Pancreas (tissue), 10 donors: Measurements from ENCODE around the gene PARK7. TPM values are rescaled to one million over a fixed set of nuclear protein-coding genes. Genes with fewer than 3 reads are reported as not detected.

Experiments
- ATAC-seq, 4 donors: fragments of 200-7000 bp; cut with Tn5 transposase; one replicate each; pipeline versions ENCODE4 v1.8.0 to v1.9.1; 2020; ENCODE audit warnings: mild to moderate bottlenecking in 4 of 4, moderate library complexity in 4 of 4
- DNase-seq, 6 donors: peaks; one replicate each; pipeline ENCODE4 v3.0.0-alpha.2; 2020
- FAIRE-seq: peaks from 2 replicates; lab custom pipeline; 2012; peaks lifted over from hg19 to GRCh38; lab: Jason Lieb, UNC
- H3K27ac ChIP-seq, 4 donors: fragments of 200-600 bp; sonication (generic); 1 replicate in 3 of 4; 2 replicates in 1 of 4; pipeline versions ENCODE4 v1.5.0 to v1.8.0; 2020
- H3K27me3 ChIP-seq, 4 donors: fragments of 200-600 bp; one replicate each; pipeline ENCODE4 v1.8.0; 2021
- H3K36me3 ChIP-seq, 3 donors: fragments of 200-600 bp; sonication (generic) in 1 of 3; one replicate each; pipeline versions ENCODE4 v1.5.0 to v1.8.0; 2020 to 2021
- H3K4me1 ChIP-seq, 3 donors: fragments of 200-600 bp; one replicate each; pipeline ENCODE4 v1.8.0; 2021
- H3K4me3 ChIP-seq, 4 donors: fragments of 200-600 bp; sonication (generic) in 2 of 4; one replicate each; pipeline versions ENCODE4 v1.5.0 to v1.8.0; 2020 to 2021
- H3K9me3 ChIP-seq, 4 donors: fragments of 200-600 bp; one replicate each; pipeline ENCODE4 v1.8.0; 2021
- WGBS, 2 donors: extraction: QIAGEN DNeasy Blood & Tissue Kit; methylation state at CpG; one replicate each; pipeline ENCODE4 v1.1.7; 2013; 5-methylcytosine and 5-hydroxymethylcytosine counted together
- intact Hi-C, 3 donors: fragments of 100-400 bp; cut with DNase I; formaldehyde crosslinking; loops; one replicate each; pipeline versions ENCODE4 v1.11.1 to v1.14.2; 2022
- polyA plus RNA-seq, 2 donors: library from polyadenylated mRNA; stranded (reverse); fragments of 200-250 nt; gene quantifications; one replicate each; pipeline ENCODE4 v1.2.3, GENCODE V29; 2013
- total RNA-seq, 6 donors: library from RNA; stranded (reverse); fragmentation: NEBNext Ultra II Directional in 4 of 6; extraction: Animal tissue kit (Norgen Biotek cat#: 25700) in 4 of 6; gene quantifications; one replicate each; pipeline versions ENCODE4 v1.2.1 to v1.2.4, GENCODE V29; 2021 to 2023
- TF ChIP-seq, protein P1 (sequence below), 4 donors: fragments of 200-600 bp; sonication (generic) in 3 of 4; IDR thresholded peaks; one replicate each; pipeline versions ENCODE4 v1.5.0 to v1.8.0; 2021; ENCODE audit warnings: antibody characterized with exemption in 4 of 4
- donor health status: healthy with polysubstance abuse.
- donor health status: DM: no; HTN: no; CAD: no; lungs with moderate emphysema.
- donor health status: DM: no; HTN: no; CAD: no.
- donor health status: control.
- donor health status: control.
- donor health status: Bipolar disorder and iron deficiency.
- donor health status: DM: yes; HTN: yes; CAD: no.
- donor health status: DM: no; HTN: no; CAD: no.
- donor health status: DM: no; HTN: no; CAD: no.
- donor health status: DM: yes; HTN: yes; CAD: no.

The PARK7 gene
- total and polyA plus RNA-seq, 8 donors = 99.8 to 176 (median 137) TPM

DNA sequence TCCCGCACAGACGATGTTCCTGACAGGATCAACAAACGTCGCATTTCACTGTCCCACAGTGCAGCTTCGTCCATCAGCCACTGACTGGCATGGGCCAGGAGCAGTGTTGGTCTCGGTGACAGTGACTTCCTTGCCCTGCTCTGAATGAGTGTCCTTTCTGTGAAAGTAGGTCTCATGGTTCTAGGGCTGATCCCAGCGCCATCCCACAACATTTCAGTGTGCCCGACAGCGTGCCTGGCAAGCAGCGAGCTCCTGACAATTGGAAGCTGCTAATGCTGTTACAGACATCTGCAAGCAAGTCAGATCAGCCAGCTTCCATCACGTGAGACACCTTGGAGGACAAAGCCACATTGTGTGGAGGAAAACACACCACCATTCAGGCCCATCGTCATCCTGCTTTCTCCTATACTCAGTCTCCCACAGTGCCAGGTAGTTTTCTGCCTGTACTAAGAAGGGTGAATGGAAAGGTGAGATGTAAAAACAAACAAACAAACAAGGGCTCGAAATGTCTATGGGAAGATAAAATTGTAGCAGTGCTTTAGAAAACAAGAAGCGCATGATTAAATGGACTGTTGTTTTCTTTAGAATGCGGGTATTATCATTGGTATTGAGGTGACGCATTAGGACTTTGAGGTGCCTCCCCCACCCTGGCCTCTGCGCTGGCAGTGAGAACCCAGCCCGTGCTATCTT is 42.7 kb downstream of the PARK7 start:
- intact Hi-C loops = no loop called here

GRCh38 chr1:8004803-8005573 is 43.5 kb downstream of the PARK7 start:
- 34 to 35% methylated on average over 17 of the region's 17 CpGs for WGBS, 2 donors
- ATAC-seq (peak; percentile 9 to 75 (median 47)), FAIRE-seq (no peak), DNase-seq (peak in 4 of 6 donors; percentile 44 to 85 (median 76))
- peak overlapping the region; percentile 18 to 66 (median 50) for H3K27ac ChIP-seq
- H3K9me3 ChIP-seq = no peaks in the 10 kb centered on the region
- H3K4me1 ChIP-seq = peaks cover 0 to 3% (median 0%) of the 10 kb centered on the region in 3 donors
- peaks cover 0 to 15% (median 10%) of the 10 kb centered on the region in 3 donors for H3K36me3 ChIP-seq
- H3K4me3 ChIP-seq = no peak overlapping the region
- TF ChIP-seq, protein P1, sequence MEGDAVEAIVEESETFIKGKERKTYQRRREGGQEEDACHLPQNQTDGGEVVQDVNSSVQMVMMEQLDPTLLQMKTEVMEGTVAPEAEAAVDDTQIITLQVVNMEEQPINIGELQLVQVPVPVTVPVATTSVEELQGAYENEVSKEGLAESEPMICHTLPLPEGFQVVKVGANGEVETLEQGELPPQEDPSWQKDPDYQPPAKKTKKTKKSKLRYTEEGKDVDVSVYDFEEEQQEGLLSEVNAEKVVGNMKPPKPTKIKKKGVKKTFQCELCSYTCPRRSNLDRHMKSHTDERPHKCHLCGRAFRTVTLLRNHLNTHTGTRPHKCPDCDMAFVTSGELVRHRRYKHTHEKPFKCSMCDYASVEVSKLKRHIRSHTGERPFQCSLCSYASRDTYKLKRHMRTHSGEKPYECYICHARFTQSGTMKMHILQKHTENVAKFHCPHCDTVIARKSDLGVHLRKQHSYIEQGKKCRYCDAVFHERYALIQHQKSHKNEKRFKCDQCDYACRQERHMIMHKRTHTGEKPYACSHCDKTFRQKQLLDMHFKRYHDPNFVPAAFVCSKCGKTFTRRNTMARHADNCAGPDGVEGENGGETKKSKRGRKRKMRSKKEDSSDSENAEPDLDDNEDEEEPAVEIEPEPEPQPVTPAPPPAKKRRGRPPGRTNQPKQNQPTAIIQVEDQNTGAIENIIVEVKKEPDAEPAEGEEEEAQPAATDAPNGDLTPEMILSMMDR (IDR thresholded peaks at IDR 0.05) = no peak
- intact Hi-C loops = no loop called here
- H3K27me3 ChIP-seq = no peaks in the 10 kb centered on the region

More for the DNA sequence above, 42.7 kb downstream of the PARK7 start:
- FAIRE-seq (no peak), DNase-seq (peak in 3 of 6 donors; percentile 60 to 66 (median 62)), ATAC-seq (peak; percentile 2 to 45 (median 10))
- Histone ChIP-seq H3K4me1 (peaks cover 0 to 3% (median 0%) of the 10 kb centered on the region in 3 donors), H3K27me3 (no peaks in the 10 kb centered on the region), H3K36me3 (peaks cover 0 to 7% (median 4%) of the 10 kb centered on the region in 3 donors), H3K9me3 (no peaks in the 10 kb centered on the region), H3K4me3 (no peak overlapping the region), H3K27ac (peak overlapping the region; percentile 18 to 66 (median 50))
- TF ChIP-seq, protein P1 (IDR thresholded peaks at IDR 0.05) = no peak
- 61 to 63% methylated on average over 18 of the region's 18 CpGs for WGBS, 2 donors

DNA sequence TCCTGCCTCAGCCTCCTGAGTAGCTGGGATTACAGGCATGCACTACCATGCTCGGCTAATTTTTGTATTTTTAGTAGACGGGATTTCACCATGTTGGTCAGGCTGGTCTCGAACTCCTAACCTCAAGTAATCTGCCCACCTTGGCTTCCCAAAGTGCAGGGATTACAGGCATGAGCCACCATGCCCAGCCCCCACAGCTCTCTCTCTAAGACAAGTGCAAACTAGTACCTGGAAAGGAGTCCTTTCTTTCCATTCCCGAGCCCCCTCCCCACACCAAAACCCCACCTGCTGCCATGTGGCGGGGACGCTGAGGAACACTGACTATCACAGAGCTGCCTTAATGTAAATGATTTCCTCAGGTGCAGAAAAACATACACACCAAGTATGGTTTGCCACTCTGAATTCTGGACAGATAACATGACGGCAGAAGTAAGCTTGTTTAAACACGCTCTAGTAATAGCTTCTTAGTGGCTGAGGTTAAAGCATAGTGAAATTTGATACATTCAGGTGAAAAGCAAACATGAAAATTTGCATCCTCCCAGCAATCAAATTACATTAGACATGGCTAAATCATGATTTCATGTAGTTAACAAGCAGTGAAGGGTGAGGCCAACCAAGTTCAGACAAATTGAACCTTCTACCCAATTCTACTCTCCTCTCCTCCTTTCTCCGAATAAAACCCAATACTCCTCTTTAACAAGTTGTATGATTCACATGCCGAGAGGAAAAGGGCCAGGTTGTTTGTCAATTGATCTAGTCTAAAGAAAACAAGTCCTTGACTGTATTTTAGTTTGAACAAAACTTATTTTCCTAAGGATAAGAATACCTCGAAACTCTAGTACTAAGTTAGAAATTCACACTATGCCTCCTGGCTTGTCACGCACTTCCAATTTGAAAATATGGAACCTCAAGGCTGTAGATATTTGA is 44.8 kb downstream of the PARK7 start:
- no peak for FAIRE-seq
- Histone ChIP-seq H3K9me3 (no peaks in the 10 kb centered on the region), H3K36me3 (peaks cover 0 to 27% (median 23%) of the 10 kb centered on the region in 3 donors), H3K27me3 (no peaks in the 10 kb centered on the region), H3K4me1 (peaks cover 0 to 3% (median 2%) of the 10 kb centered on the region in 3 donors), H3K4me3 (no peak overlapping the region), H3K27ac (peak overlapping the region in 1 of 4 donors; percentile 27)
- ATAC-seq = peak; percentile 1 to 43 (median 22)
- 51 to 57% methylated on average over 12 of the region's 12 CpGs for WGBS, 2 donors
- peak in 2 of 6 donors; percentile 59 to 61 for DNase-seq
- TF ChIP-seq, protein P1 (IDR thresholded peaks at IDR 0.05) = no peak
- intact Hi-C loops = no loop called here

DNA sequence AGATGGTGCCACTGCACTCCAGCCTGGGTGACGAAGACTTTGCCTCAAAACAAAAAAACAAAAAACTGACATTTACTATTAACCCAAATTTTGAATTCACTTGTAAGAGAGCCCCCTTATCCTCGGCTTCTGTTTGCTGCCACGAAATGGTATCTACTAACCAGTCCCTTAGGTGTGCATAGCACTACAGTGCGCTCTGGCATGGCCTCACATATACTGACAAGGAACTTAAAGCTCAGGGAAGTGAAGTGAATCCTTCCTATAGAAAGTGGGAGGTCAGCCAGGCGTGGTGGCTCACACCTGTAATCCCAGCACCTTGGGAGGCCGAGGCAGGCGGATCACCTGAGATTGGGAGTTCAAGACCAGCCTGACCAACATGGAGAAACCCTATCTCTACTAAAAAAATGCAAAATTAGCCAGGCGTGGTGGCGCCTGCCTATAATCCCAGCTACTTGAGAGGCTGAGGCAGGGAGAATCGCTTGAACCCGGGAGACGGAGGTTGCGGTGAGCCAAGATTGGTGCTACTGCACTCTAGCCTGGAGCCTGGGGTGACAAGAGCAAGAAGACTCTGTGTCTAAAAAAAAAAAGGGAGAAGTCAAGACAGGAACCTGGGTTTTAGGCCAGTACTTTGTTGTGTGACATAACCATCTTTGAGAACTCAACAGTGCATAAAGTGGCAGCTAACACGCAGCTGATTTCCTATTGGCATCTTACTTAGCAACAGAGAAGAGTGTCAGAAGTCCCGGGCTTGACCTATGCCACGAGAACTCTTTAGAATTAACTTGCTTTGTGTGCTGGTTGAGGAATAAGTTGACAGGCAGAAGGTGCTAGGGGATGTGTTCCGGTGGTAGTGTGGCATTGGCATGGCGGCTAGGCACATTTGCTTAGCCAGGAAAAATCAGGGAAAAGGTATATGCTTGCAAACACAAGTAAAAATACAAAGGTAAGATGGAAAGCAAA is 47.8 kb downstream of the PARK7 start:
- H3K27ac ChIP-seq = no peak overlapping the region
- 95 to 96% methylated on average over 18 of the region's 18 CpGs for WGBS, 2 donors
- H3K9me3 ChIP-seq = no peaks in the 10 kb centered on the region
- TF ChIP-seq, protein P1 (IDR thresholded peaks at IDR 0.05) = no peak
- FAIRE-seq (no peak), ATAC-seq (no peak), DNase-seq (peak in 1 of 6 donors; percentile 56)
- H3K36me3 ChIP-seq = peaks cover 0 to 57% (median 40%) of the 10 kb centered on the region in 3 donors
- peaks cover 0 to 17% (median 13%) of the 10 kb centered on the region in 3 donors for H3K4me1 ChIP-seq
- no peak overlapping the region for H3K4me3 ChIP-seq
- intact Hi-C loops = no loop called here
- H3K27me3 ChIP-seq = no peaks in the 10 kb centered on the region
